HCT116 (cell line): ENCODE results near the gene RUBCN. TPM values are rescaled to one million over a fixed set of nuclear protein-coding genes. Genes with fewer than 3 reads are reported as not detected.

ENCODE experiments used
- ATAC-seq: fragments of 200-7000 bp; cut with Tn5 transposase; 2 replicates; pipeline ENCODE4 v1.9.1; 2020; ENCODE audit warnings: mild to moderate bottlenecking, moderate library complexity
- BruUV-seq: library from RNA; stranded (reverse); fragments of 400-500 nt; replicated peaks from 2 replicates; lab custom pipeline; 2021; lab: Mats Ljungman, UMichigan
- CTCF ChIA-PET: fragments of 300-600 bp; sonication (Branson Sonifier 250); formaldehyde crosslinking; loops from one replicate; lab custom pipeline; 2021; ENCODE audit warnings: antibody characterized with exemption; lab: Charles Lee
- POLR2A ChIA-PET: fragments of 300-600, 350-600 bp; sonication (Branson Sonifier 250); formaldehyde crosslinking; loops from one replicate; lab custom pipeline; 2021; ENCODE audit warnings: antibody characterized with exemption; lab: Charles Lee
- RAD21 ChIA-PET, 2 experiments: fragments of 300-600 bp; sonication (Branson Sonifier 250); formaldehyde crosslinking; loops; one replicate each; lab custom pipeline; 2023; ENCODE audit warnings: low total read pairs in 2 of 2; ENCODE audit not compliant: uncharacterized antibody in 2 of 2, unreplicated experiment in 2 of 2, low non-redundant PET in 1 of 2; lab: Charles Lee
- DNase-seq: peaks from one replicate; pipeline ENCODE4 v3.0.0-alpha.2; 2010; ENCODE audit warnings: low read depth, low spot score
- H2AFZ ChIP-seq: fragments of 200-600 bp; shearing (Covaris generic), sonication (generic); 2 replicates; pipeline ENCODE4 v1.6.1; 2017; ENCODE audit warnings: low read depth, mixed run types, mixed read lengths, antibody characterized with exemption, low read length; ENCODE audit not compliant: poor library complexity, severe bottlenecking
- H3K27ac ChIP-seq: 2 replicates; pipeline ENCODE4 v1.5.1; 2012; ENCODE audit warnings: low read depth, low read length
- H3K27me3 ChIP-seq: fragments of 200-600 bp; sonication (generic); 2 replicates; pipeline ENCODE4 v1.6.1; 2016; ENCODE audit warnings: mixed run types, low read length, mixed read lengths; ENCODE audit not compliant: insufficient read depth
- H3K36me3 ChIP-seq, 2 experiments: fragments of 200-500 bp in 1 of 2; fragments of 200-600 bp in 1 of 2; sonication (Bioruptor generic) in 1 of 2; sonication (generic) in 1 of 2; 2 replicates each; pipeline versions ENCODE4 v1.5.1 to v1.6.1; 2014 to 2016; ENCODE audit warnings: low read length in 2 of 2, inconsistent platforms in 1 of 2, mixed read lengths in 1 of 2, mixed run types in 1 of 2; ENCODE audit not compliant: insufficient read depth in 2 of 2, control insufficient read depth in 1 of 2
- H3K4me1 ChIP-seq, 2 experiments: fragments of 200-600 bp in 1 of 2; sonication (generic) in 1 of 2; 2 replicates each; pipeline versions ENCODE4 v1.5.1 to v1.6.1; 2012 to 2017; ENCODE audit warnings: low read length in 2 of 2, inconsistent platforms in 1 of 2, mild to moderate bottlenecking in 1 of 2, mixed read lengths in 1 of 2, mixed run types in 1 of 2, moderate library complexity in 1 of 2; ENCODE audit not compliant: insufficient read depth in 2 of 2, control insufficient read depth in 1 of 2
- H3K4me2 ChIP-seq: fragments of 200-600 bp; sonication (generic); 2 replicates; pipeline ENCODE4 v1.6.1; 2017; ENCODE audit warnings: mixed run types, low read length, mixed read lengths
- H3K4me3 ChIP-seq, 2 experiments: fragments of 200-600 bp in 1 of 2; sonication (generic) in 1 of 2; replicated peaks in 1 of 2; 2 replicates each; pipeline ENCODE4 v1.5.1; 2011 to 2016; ENCODE audit warnings: low read length in 2 of 2, control low read depth in 1 of 2, low read depth in 1 of 2, mild to moderate bottlenecking in 1 of 2, mixed read lengths in 1 of 2, mixed run types in 1 of 2
- H3K79me2 ChIP-seq: fragments of 200-600 bp; sonication (generic); 2 replicates; pipeline ENCODE4 v1.6.1; 2017; ENCODE audit warnings: mild to moderate bottlenecking, mixed run types, low read length, moderate library complexity, mixed read lengths; ENCODE audit not compliant: insufficient read depth
- H3K9ac ChIP-seq: fragments of 200-600 bp; sonication (generic); 2 replicates; pipeline ENCODE4 v1.6.1; 2016; ENCODE audit warnings: low read length, mixed read lengths
- H3K9me2 ChIP-seq: fragments of 200-600 bp; sonication (generic), shearing (Covaris generic); 2 replicates; pipeline ENCODE4 v1.6.1; 2017; ENCODE audit warnings: mixed run types, mild to moderate bottlenecking, moderate library complexity; ENCODE audit not compliant: insufficient read depth
- H3K9me3 ChIP-seq, 2 experiments: fragments of 200-500 bp in 1 of 2; fragments of 200-600 bp in 1 of 2; sonication (Bioruptor generic) in 1 of 2; sonication (generic) in 1 of 2; 2 replicates each; pipeline ENCODE4 v1.6.1; 2014 to 2017; ENCODE audit warnings: low read length in 2 of 2, mixed read lengths in 2 of 2, inconsistent platforms in 1 of 2, low read depth in 1 of 2, mild to moderate bottlenecking in 1 of 2, mixed run types in 1 of 2, moderate library complexity in 1 of 2; ENCODE audit not compliant: control insufficient read depth in 1 of 2, insufficient read depth in 1 of 2
- H4K20me1 ChIP-seq: fragments of 200-600 bp; sonication (generic), shearing (Covaris generic); 2 replicates; pipeline ENCODE4 v1.6.1; 2017; ENCODE audit warnings: mixed run types, mild to moderate bottlenecking, moderate library complexity; ENCODE audit not compliant: insufficient read depth
- ATF3 ChIP-seq: IDR thresholded peaks from 2 replicates; pipeline ENCODE4 v1.6.1; 2012
- CBX3 ChIP-seq: IDR thresholded peaks from 2 replicates; pipeline ENCODE4 v1.6.1; 2012; ENCODE audit warnings: low read depth
- EGR1 ChIP-seq: IDR thresholded peaks from 2 replicates; pipeline ENCODE4 v1.6.1; 2012; ENCODE audit warnings: low read depth
- ELF1 ChIP-seq: IDR thresholded peaks from 2 replicates; pipeline ENCODE4 v1.6.1; 2012; ENCODE audit warnings: low read depth, borderline replicate concordance
- EZH2 ChIP-seq: fragments of 200-600 bp; sonication (generic); IDR thresholded peaks from 2 replicates; pipeline ENCODE4 v1.6.1; 2017; ENCODE audit warnings: antibody characterized with exemption, mixed run types
- FOSL1 ChIP-seq: IDR thresholded peaks from 2 replicates; pipeline ENCODE4 v1.6.1; 2012; ENCODE audit warnings: low read depth
- JUND ChIP-seq: IDR thresholded peaks from 2 replicates; pipeline ENCODE4 v1.6.1; 2012
- MAX ChIP-seq: IDR thresholded peaks from 2 replicates; pipeline ENCODE4 v1.6.1; 2012
- RAD21 ChIP-seq: IDR thresholded peaks from 2 replicates; pipeline ENCODE4 v1.6.1; 2012; ENCODE audit warnings: low read depth, mild to moderate bottlenecking
- SIN3A ChIP-seq: IDR thresholded peaks from 2 replicates; pipeline ENCODE4 v1.6.1; 2012; ENCODE audit warnings: low read depth
- SRF ChIP-seq: IDR thresholded peaks from 2 replicates; pipeline ENCODE4 v1.6.1; 2012; ENCODE audit warnings: low read depth
- YY1 ChIP-seq: IDR thresholded peaks from 2 replicates; pipeline ENCODE4 v1.6.1; 2011; ENCODE audit warnings: low read length, low read depth, moderate library complexity, mild to moderate bottlenecking; ENCODE audit not compliant: insufficient replicate concordance; ENCODE audit errors: extremely low read depth
- ZFX ChIP-seq: fragments of 450-650 bp; IDR thresholded peaks from 2 replicates; pipeline ENCODE4 v1.6.1; 2017
- ZNF274 ChIP-seq: fragments of 200-500 bp; sonication (Bioruptor generic); IDR thresholded peaks from 2 replicates; pipeline ENCODE4 v1.6.1; 2014; ENCODE audit warnings: mild to moderate bottlenecking, low read depth, low read length, inconsistent platforms
- intact Hi-C: fragments of 100-400 bp; cut with micrococcal nuclease; formaldehyde crosslinking; loops from 2 replicates; pipeline ENCODE4 v1.10.0; 2022
- total RNA-seq: library from RNA; stranded (reverse); gene quantifications from one replicate; pipeline ENCODE4 v1.2.1, GENCODE V29; 2021; ENCODE audit not compliant: unreplicated experiment
- TF ChIP-seq, protein P1 (sequence below), 3 experiments: fragments of 200-600 bp in 1 of 3; sonication (generic) in 1 of 3; IDR thresholded peaks in 2 of 3; conservative IDR thresholded peaks in 1 of 3; 2 replicates each; pipeline ENCODE4 v1.5.1; 2012 to 2017; ENCODE audit warnings: low read depth in 2 of 3, low read length in 2 of 3, antibody characterized with exemption in 1 of 3, borderline replicate concordance in 1 of 3, control low read depth in 1 of 3, mild to moderate bottlenecking in 1 of 3, mixed read lengths in 1 of 3, mixed run types in 1 of 3, moderate library complexity in 1 of 3; ENCODE audit not compliant: insufficient read depth in 1 of 3
- TF ChIP-seq, protein P2 (sequence below): IDR thresholded peaks from 2 replicates; pipeline ENCODE4 v1.6.1; 2012; ENCODE audit warnings: low read depth

RUBCN gene
- total RNA-seq, 1 experiment from 2014 or later: 21.4 TPM

- H3K27ac ChIP-seq: peak overlapping the region; percentile 11; the same call in 1 of the 2 replicates
- TF ChIP-seq MAX: no peak
- no peak for TF ChIP-seq CBX3
- TF ChIP-seq, protein P1, sequence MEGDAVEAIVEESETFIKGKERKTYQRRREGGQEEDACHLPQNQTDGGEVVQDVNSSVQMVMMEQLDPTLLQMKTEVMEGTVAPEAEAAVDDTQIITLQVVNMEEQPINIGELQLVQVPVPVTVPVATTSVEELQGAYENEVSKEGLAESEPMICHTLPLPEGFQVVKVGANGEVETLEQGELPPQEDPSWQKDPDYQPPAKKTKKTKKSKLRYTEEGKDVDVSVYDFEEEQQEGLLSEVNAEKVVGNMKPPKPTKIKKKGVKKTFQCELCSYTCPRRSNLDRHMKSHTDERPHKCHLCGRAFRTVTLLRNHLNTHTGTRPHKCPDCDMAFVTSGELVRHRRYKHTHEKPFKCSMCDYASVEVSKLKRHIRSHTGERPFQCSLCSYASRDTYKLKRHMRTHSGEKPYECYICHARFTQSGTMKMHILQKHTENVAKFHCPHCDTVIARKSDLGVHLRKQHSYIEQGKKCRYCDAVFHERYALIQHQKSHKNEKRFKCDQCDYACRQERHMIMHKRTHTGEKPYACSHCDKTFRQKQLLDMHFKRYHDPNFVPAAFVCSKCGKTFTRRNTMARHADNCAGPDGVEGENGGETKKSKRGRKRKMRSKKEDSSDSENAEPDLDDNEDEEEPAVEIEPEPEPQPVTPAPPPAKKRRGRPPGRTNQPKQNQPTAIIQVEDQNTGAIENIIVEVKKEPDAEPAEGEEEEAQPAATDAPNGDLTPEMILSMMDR (IDR thresholded peaks at IDR 0.05 in 2 of 3, conservative IDR thresholded peaks at IDR 0.05 in 1 of 3; ENCODE audit: borderline replicate concordance in 1 of 3, insufficient read depth in 1 of 3, low read depth in 2 of 3, low read length in 2 of 3): no peak
- TF ChIP-seq JUND: no peak
- no peak for TF ChIP-seq FOSL1
- TF ChIP-seq ZFX: no peak
- no peak for TF ChIP-seq EGR1
- TF ChIP-seq YY1: no peak
- no peak for TF ChIP-seq SIN3A
- H3K9me2 ChIP-seq: no peaks in the 10 kb centered on the region
- H3K9me3 ChIP-seq: no peaks in the 10 kb centered on the region
- H3K4me1 ChIP-seq: peaks cover 46 to 84% of the 10 kb centered on the region in 2 experiments
- ChIA-PET POLR2A (interaction anchor here (0.8 kb wide), 1 partner anchor 13 kb away, joined by 3 read pairs; no protein-coding TSS in a partner anchor), RAD21 (interaction anchor here in 1 of 2 experiments (0.8 kb wide), 1 partner anchor 22 kb away, joined by 3 read pairs; no protein-coding TSS in a partner anchor), CTCF (no interaction called here)
- BruUV-seq: no TSS peak
- DNase-seq (no peak), ATAC-seq (no peak)
- no peaks in the 10 kb centered on the region for H3K27me3 ChIP-seq
- peak overlapping the region; percentile 15 for H3K4me2 ChIP-seq
- no peaks in the 10 kb centered on the region for H4K20me1 ChIP-seq
- H3K36me3 ChIP-seq: no peaks in the 10 kb centered on the region; a peak in 1 of 4 replicates
- peaks cover 20% of the 10 kb centered on the region for H3K79me2 ChIP-seq
- H3K9ac ChIP-seq: peak overlapping the region; percentile 15
- intact Hi-C loops: no loop called here
- no peak overlapping the region for H3K4me3 ChIP-seq
- H2AFZ ChIP-seq: no peak overlapping the region
Measured at GRCh38 chr3:197714251-197714650, 22.5 kb downstream of the RUBCN start.

DNA sequence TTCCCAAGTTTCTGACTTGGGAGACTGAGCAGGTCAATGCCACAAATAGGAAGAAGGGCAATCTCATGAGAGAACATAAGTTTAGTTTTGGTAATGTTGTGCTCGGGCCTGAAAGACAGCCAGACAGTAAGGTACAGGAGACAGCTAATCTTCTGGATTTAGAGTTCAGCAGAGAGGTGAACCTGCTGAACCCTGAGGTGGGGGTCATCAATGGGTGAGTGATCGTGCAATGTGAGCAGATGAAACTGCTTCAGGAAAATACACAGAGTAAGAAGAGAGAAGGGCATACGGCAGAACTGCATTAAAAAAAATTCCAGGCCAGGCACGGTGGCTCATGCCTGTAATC is 23.3 kb downstream of the RUBCN start:
- Histone ChIP-seq H3K9ac (peak overlapping the region; percentile 67), H3K27ac (peak overlapping the region; percentile 94), H3K4me2 (peak overlapping the region; percentile 72), H3K9me3 (no peaks in the 10 kb centered on the region), H4K20me1 (no peaks in the 10 kb centered on the region), H2AFZ (no peak overlapping the region), H3K36me3 (no peaks in the 10 kb centered on the region; a peak in 1 of 4 replicates), H3K79me2 (peaks cover 19% of the 10 kb centered on the region), H3K9me2 (no peaks in the 10 kb centered on the region), H3K27me3 (no peaks in the 10 kb centered on the region), H3K4me3 (peak overlapping the region in 1 of 2 experiments; percentile 53; a peak in 2 of 4 replicates), H3K4me1 (peaks cover 38 to 76% of the 10 kb centered on the region in 2 experiments)
- DNase-seq: no peak
- ChIA-PET POLR2A (no interaction called here), CTCF (no interaction called here), RAD21 (no interaction called here)
- no TSS peak for BruUV-seq
- intact Hi-C loops: loop anchor here (2.0 kb wide), 1 partner anchor 37 kb away; no protein-coding TSS in a partner anchor
- no peak for ATAC-seq
- no peak for TF ChIP-seq ATF3
- TF ChIP-seq RAD21: no peak
- no peak for TF ChIP-seq ZFX
- TF ChIP-seq ZNF274: no peak
- TF ChIP-seq EZH2: no peak
- TF ChIP-seq ELF1: no peak
- TF ChIP-seq FOSL1: no peak
- TF ChIP-seq JUND: no peak
- no peak for TF ChIP-seq MAX
- no peak for TF ChIP-seq SRF
- TF ChIP-seq, protein P2, sequence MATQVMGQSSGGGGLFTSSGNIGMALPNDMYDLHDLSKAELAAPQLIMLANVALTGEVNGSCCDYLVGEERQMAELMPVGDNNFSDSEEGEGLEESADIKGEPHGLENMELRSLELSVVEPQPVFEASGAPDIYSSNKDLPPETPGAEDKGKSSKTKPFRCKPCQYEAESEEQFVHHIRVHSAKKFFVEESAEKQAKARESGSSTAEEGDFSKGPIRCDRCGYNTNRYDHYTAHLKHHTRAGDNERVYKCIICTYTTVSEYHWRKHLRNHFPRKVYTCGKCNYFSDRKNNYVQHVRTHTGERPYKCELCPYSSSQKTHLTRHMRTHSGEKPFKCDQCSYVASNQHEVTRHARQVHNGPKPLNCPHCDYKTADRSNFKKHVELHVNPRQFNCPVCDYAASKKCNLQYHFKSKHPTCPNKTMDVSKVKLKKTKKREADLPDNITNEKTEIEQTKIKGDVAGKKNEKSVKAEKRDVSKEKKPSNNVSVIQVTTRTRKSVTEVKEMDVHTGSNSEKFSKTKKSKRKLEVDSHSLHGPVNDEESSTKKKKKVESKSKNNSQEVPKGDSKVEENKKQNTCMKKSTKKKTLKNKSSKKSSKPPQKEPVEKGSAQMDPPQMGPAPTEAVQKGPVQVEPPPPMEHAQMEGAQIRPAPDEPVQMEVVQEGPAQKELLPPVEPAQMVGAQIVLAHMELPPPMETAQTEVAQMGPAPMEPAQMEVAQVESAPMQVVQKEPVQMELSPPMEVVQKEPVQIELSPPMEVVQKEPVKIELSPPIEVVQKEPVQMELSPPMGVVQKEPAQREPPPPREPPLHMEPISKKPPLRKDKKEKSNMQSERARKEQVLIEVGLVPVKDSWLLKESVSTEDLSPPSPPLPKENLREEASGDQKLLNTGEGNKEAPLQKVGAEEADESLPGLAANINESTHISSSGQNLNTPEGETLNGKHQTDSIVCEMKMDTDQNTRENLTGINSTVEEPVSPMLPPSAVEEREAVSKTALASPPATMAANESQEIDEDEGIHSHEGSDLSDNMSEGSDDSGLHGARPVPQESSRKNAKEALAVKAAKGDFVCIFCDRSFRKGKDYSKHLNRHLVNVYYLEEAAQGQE: no peak
